H54 (cell line): ENCODE measurements around the gene MACROD1.

Experiments used
- DNase-seq: peaks from one replicate; pipeline ENCODE4 v3.0.0; 2011; ENCODE audit warnings: low spot score, mixed read lengths; ENCODE audit not compliant: insufficient read length
- FAIRE-seq: peaks from 3 replicates; lab custom pipeline; 2011; peaks lifted over from hg19 to GRCh38; lab: Jason Lieb, UNC
- POLR2A ChIP-seq: IDR thresholded peaks from 2 replicates; pipeline ENCODE4 v1.6.1; 2011; ENCODE audit warnings: low read depth, mild to moderate bottlenecking, low read length

The MACROD1 gene

GRCh38 chr11:64020976-64021756 is 144.7 kb downstream of the MACROD1 start:
- TF ChIP-seq POLR2A, result no peak
- FAIRE-seq (no peak), DNase-seq (no peak)

- FAIRE-seq (no peak), DNase-seq (no peak)
- no peak for TF ChIP-seq POLR2A
Measured at GRCh38 chr11:64019106-64020037, 146.5 kb downstream of the MACROD1 start.

- DNase-seq, result no peak
- FAIRE-seq, result no peak
- TF ChIP-seq POLR2A, result no peak
Measured at GRCh38 chr11:64018310-64018709, 147.6 kb downstream of the MACROD1 start.

GRCh38 chr11:64017945-64018224 is 148.0 kb downstream of the MACROD1 start:
- FAIRE-seq, result no peak
- no peak for DNase-seq
- TF ChIP-seq POLR2A, result no peak

GRCh38 chr11:64015935-64016845 is 149.7 kb downstream of the MACROD1 start:
- no peak for TF ChIP-seq POLR2A
- FAIRE-seq (no peak), DNase-seq (no peak)

- FAIRE-seq (no peak), DNase-seq (no peak)
- TF ChIP-seq POLR2A, result no peak
Measured at GRCh38 chr11:64015510-64015909, 150.4 kb downstream of the MACROD1 start.

GRCh38 chr11:64014356-64014755 is 151.6 kb downstream of the MACROD1 start:
- FAIRE-seq (no peak), DNase-seq (no peak)
- no peak for TF ChIP-seq POLR2A

GRCh38 chr11:64013141-64013896 is 152.6 kb downstream of the MACROD1 start:
- DNase-seq, result no peak
- FAIRE-seq, result no peak
- TF ChIP-seq POLR2A, result no peak

GRCh38 chr11:64011371-64011770 is 154.5 kb downstream of the MACROD1 start:
- FAIRE-seq (no peak), DNase-seq (no peak)
- TF ChIP-seq POLR2A, result no peak

- no peak for TF ChIP-seq POLR2A
- DNase-seq, result no peak
- FAIRE-seq, result no peak
Measured at GRCh38 chr11:64010783-64011182, 155.1 kb downstream of the MACROD1 start.

- FAIRE-seq (no peak), DNase-seq (no peak)
- no peak for TF ChIP-seq POLR2A
Measured at GRCh38 chr11:64009710-64010109, 156.2 kb downstream of the MACROD1 start.

GRCh38 chr11:64008914-64009633 is 156.8 kb downstream of the MACROD1 start:
- FAIRE-seq (no peak), DNase-seq (no peak)
- TF ChIP-seq POLR2A, result no peak
